Measurements from ENCODE around the gene GRAMD4.

Gene GRAMD4

GRCh38 chr22:46678785-46679700 is 58.9 kb downstream of the GRAMD4 start:
- DNase-seq = no peak
- H3K27ac Mint-ChIP-seq = peak overlapping the region; percentile 89
- no peaks in the 10 kb centered on the region for H3K4me1 Mint-ChIP-seq
- H3K36me3 Mint-ChIP-seq (ENCODE audit: low read depth) = no peaks in the 10 kb centered on the region
- no peak for TF ChIP-seq CTCF (IDR thresholded peaks at IDR 0.05)
- no peak overlapping the region for H3K4me3 Mint-ChIP-seq
- H3K27me3 Mint-ChIP-seq (ENCODE audit: low read depth, poor library complexity) = no peaks in the 10 kb centered on the region
- H3K9me3 Mint-ChIP-seq = no peaks in the 10 kb centered on the region

GRCh38 chr22:46679706-46680269 is 59.6 kb downstream of the GRAMD4 start:
- Mint-ChIP-seq H3K9me3 (no peaks in the 10 kb centered on the region), H3K27me3 (ENCODE audit: low read depth, poor library complexity) (no peaks in the 10 kb centered on the region), H3K4me1 (no peaks in the 10 kb centered on the region), H3K4me3 (no peak overlapping the region), H3K27ac (no peak overlapping the region), H3K36me3 (ENCODE audit: low read depth) (no peaks in the 10 kb centered on the region)
- no peak for DNase-seq
- TF ChIP-seq CTCF (IDR thresholded peaks at IDR 0.05) = no peak

GRCh38 chr22:46681010-46681409 is 60.8 kb downstream of the GRAMD4 start:
- Mint-ChIP-seq H3K36me3 (ENCODE audit: low read depth) (peaks cover 5% of the 10 kb centered on the region), H3K9me3 (no peaks in the 10 kb centered on the region), H3K4me1 (peaks cover 4% of the 10 kb centered on the region), H3K27me3 (ENCODE audit: low read depth, poor library complexity) (no peaks in the 10 kb centered on the region), H3K4me3 (no peak overlapping the region), H3K27ac (no peak overlapping the region)
- no peak for DNase-seq
- TF ChIP-seq CTCF (IDR thresholded peaks at IDR 0.05) = no peak

GRCh38 chr22:46682011-46682731 is 62.0 kb downstream of the GRAMD4 start:
- H3K9me3 Mint-ChIP-seq = no peaks in the 10 kb centered on the region
- H3K4me1 Mint-ChIP-seq = peaks cover 4% of the 10 kb centered on the region
- peaks cover 11% of the 10 kb centered on the region for H3K36me3 Mint-ChIP-seq (ENCODE audit: low read depth)
- DNase-seq = no peak
- H3K27ac Mint-ChIP-seq = peak overlapping the region; percentile 57
- H3K27me3 Mint-ChIP-seq (ENCODE audit: low read depth, poor library complexity) = no peaks in the 10 kb centered on the region
- TF ChIP-seq CTCF (IDR thresholded peaks at IDR 0.05) = no peak
- H3K4me3 Mint-ChIP-seq = no peak overlapping the region

GRCh38 chr22:46684706-46685105 is 64.5 kb downstream of the GRAMD4 start:
- DNase-seq = no peak
- H3K4me1 Mint-ChIP-seq = peaks cover 4% of the 10 kb centered on the region
- H3K27ac Mint-ChIP-seq = no peak overlapping the region
- H3K4me3 Mint-ChIP-seq = no peak overlapping the region
- no peaks in the 10 kb centered on the region for H3K27me3 Mint-ChIP-seq (ENCODE audit: low read depth, poor library complexity)
- peaks cover 18% of the 10 kb centered on the region for H3K36me3 Mint-ChIP-seq (ENCODE audit: low read depth)
- no peak for TF ChIP-seq CTCF (IDR thresholded peaks at IDR 0.05)
- no peaks in the 10 kb centered on the region for H3K9me3 Mint-ChIP-seq
